HG03139 (cell line): ENCODE data around the gene SLC49A3.
"Not testable (repeated sequence)": the region's sequence is repeated elsewhere in the genome, so short reads cannot be mapped to it uniquely, and the experiment has no call there.

Source experiments
- ATAC-seq: cut with Tn5 transposase; IDR thresholded peaks from one replicate; pipeline ENCODE4 v1.9.1; 2021; ENCODE audit not compliant: unreplicated experiment

Gene SLC49A3

GRCh38 chr4:654871-655463, 34.0 kb downstream of the SLC49A3 start:
- ATAC-seq = no peak

GRCh38 chr4:654503-654845, 34.5 kb downstream of the SLC49A3 start:
- no peak for ATAC-seq

GRCh38 chr4:653831-654502, 35.0 kb downstream of the SLC49A3 start:
- no peak for ATAC-seq

- ATAC-seq = no peak
Measured at GRCh38 chr4:653080-653821, 35.7 kb downstream of the SLC49A3 start.

- ATAC-seq = no peak
Measured at GRCh38 chr4:651884-652642, 36.9 kb downstream of the SLC49A3 start.

GRCh38 chr4:650951-651883, 37.7 kb downstream of the SLC49A3 start:
- no peak for ATAC-seq

GRCh38 chr4:650461-650860, 38.5 kb downstream of the SLC49A3 start:
- no peak for ATAC-seq

GRCh38 chr4:649751-650310, 39.1 kb downstream of the SLC49A3 start:
- ATAC-seq = no peak

- no peak for ATAC-seq
Measured at GRCh38 chr4:649293-649625, 39.7 kb downstream of the SLC49A3 start.

GRCh38 chr4:648579-649292, 40.2 kb downstream of the SLC49A3 start:
- ATAC-seq = no peak

GRCh38 chr4:647481-647880, 41.5 kb downstream of the SLC49A3 start:
- no peak for ATAC-seq

- ATAC-seq = no peak
Measured at GRCh38 chr4:646460-646859, 42.5 kb downstream of the SLC49A3 start.

- ATAC-seq = not testable (repeated sequence)
Measured at GRCh38 chr4:642366-642765, 46.6 kb downstream of the SLC49A3 start.

GRCh38 chr4:637536-638280, 51.2 kb downstream of the SLC49A3 start:
- ATAC-seq = no peak

GRCh38 chr4:636628-637159, 52.3 kb downstream of the SLC49A3 start:
- no peak for ATAC-seq

- no peak for ATAC-seq
Measured at GRCh38 chr4:635851-636627, 52.9 kb downstream of the SLC49A3 start.

GRCh38 chr4:635066-635835, 53.7 kb downstream of the SLC49A3 start:
- not testable (repeated sequence) for ATAC-seq
